HepG2 (cell line): ENCODE data around the gene SCG2.

Experiments
- GMEB1 ChIP-seq: sonication (generic); formaldehyde crosslinking; IDR thresholded peaks from 2 replicates; pipeline ENCODE4 v1.5.1; 2020; ENCODE audit warnings: missing genetic modification reagents, mild to moderate bottlenecking, borderline replicate concordance
- ZNF282 ChIP-seq: fragments of 450-650 bp; IDR thresholded peaks from 2 replicates; pipeline ENCODE4 v1.6.1; 2018; ENCODE audit not compliant: partially characterized antibody

GRCh38 chr2:223607476-223607875 lies 5.3 kb upstream of the SCG2 start:
- TF ChIP-seq ZNF282 (no peak), GMEB1 (CRISPR knock-in tag) (no peak)
